NCI-H82 (cell line): Measurements from ENCODE around the gene DPP4.
"Not testable (repeated sequence)": the region's sequence is repeated elsewhere in the genome, so short reads cannot be mapped to it uniquely, and the experiment has no call there.

Experiments used
- DNase-seq: peaks from one replicate; lab custom pipeline; 2025; lab: John Stamatoyannopoulos, UW

Gene DPP4

GRCh38 chr2:162057426-162057825 lies 16.6 kb downstream of the DPP4 start:
- no peak for DNase-seq

GRCh38 chr2:162056796-162057399 lies 17.1 kb downstream of the DPP4 start:
- DNase-seq, result no peak

- no peak for DNase-seq
These were observed 20.2 kb downstream of the DPP4 start for GRCh38 chr2:162053808-162054155.

- peak; percentile 43 for DNase-seq
These were observed 20.8 kb downstream of the DPP4 start for GRCh38 chr2:162053066-162053807.

- no peak for DNase-seq
These were observed 23.5 kb downstream of the DPP4 start for GRCh38 chr2:162050513-162050961.

GRCh38 chr2:162049089-162049488 lies 24.9 kb downstream of the DPP4 start:
- not testable (repeated sequence) for DNase-seq

- no peak for DNase-seq
These were observed 29.4 kb downstream of the DPP4 start for GRCh38 chr2:162044586-162044985.

- DNase-seq, result no peak
These were observed 30.9 kb downstream of the DPP4 start for GRCh38 chr2:162043132-162043531.

GRCh38 chr2:162041485-162041884 lies 32.5 kb downstream of the DPP4 start:
- no peak for DNase-seq

GRCh38 chr2:162038725-162039124 lies 35.3 kb downstream of the DPP4 start:
- DNase-seq, result no peak

- no peak for DNase-seq
These were observed 36.1 kb downstream of the DPP4 start for GRCh38 chr2:162037886-162038285.

- DNase-seq, result peak; percentile 30
These were observed 36.8 kb downstream of the DPP4 start for GRCh38 chr2:162037028-162037795.

- no peak for DNase-seq
These were observed 38.0 kb downstream of the DPP4 start for GRCh38 chr2:162035981-162036380.

- DNase-seq, result no peak
These were observed 43.4 kb downstream of the DPP4 start for GRCh38 chr2:162030363-162031190.

GRCh38 chr2:162029287-162029901 lies 44.6 kb downstream of the DPP4 start:
- DNase-seq, result no peak

- no peak for DNase-seq
These were observed 45.5 kb downstream of the DPP4 start for GRCh38 chr2:162028511-162028910.

- DNase-seq, result no peak
These were observed 48.7 kb downstream of the DPP4 start for GRCh38 chr2:162025121-162025911.

GRCh38 chr2:162022290-162022945 lies 51.6 kb downstream of the DPP4 start:
- DNase-seq, result no peak

- no peak for DNase-seq
These were observed 52.4 kb downstream of the DPP4 start for GRCh38 chr2:162021516-162022058.

- no peak for DNase-seq
These were observed 55.5 kb downstream of the DPP4 start for GRCh38 chr2:162018530-162018929.
